ENCODE measurements around the gene RARG. TPM values are rescaled to one million over a fixed set of nuclear protein-coding genes. Genes with fewer than 3 reads are reported as not detected.
"Not testable (repeated sequence)": the region's sequence is repeated elsewhere in the genome, so short reads cannot be mapped to it uniquely, and the experiment has no call there.

RARG gene
- total RNA-seq, 1 donor from 2014 or later = 0.27 TPM

DNA sequence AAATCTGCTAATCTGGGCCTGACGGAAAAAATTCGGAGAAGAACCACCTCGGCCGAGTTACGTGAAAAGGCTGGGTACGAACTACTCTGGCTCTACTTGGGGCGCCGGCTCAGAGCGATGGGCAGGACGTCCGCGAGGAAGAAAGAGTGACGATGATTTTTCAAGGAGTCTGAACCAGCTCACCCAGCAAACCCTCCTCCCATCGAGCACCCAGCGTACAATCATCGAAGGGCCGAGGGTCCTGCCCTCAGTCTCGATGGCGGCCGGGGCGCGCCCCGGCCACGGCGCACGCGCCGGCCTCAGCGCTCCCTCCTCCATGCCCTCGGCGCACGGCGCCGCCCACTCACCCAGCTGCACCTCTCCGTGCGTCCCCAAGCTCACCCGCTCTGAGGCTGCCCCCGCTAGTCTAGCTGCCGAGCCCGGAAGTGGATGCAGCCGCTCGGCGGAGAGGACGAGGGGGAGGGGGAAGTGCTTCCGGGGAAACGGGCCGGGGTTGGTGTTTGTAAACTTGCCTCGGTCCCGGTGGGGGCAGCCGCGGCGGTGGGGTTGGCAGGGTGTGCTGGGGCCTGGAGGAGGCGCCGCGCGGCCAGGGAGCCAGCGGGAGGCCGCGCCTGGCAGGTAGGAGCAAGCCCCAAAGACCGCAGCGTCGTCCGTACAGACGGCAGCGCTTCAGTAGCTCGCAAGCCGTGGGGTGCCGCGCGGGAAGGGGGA, 51.6 kb downstream of the RARG start, which contains the start of the genes CSAD and ZNF740:
CSAD (minus strand) TSS at position 706 of the 711 bp plus-strand sequence. CDS start 7,455 bp downstream, outside the sequence.
ZNF740 (plus strand) TSS at position 503 of the 711 bp plus-strand sequence. CDS start 1,262 bp downstream, outside the sequence.
- Mint-ChIP-seq H3K36me3 (ENCODE audit: unreplicated experiment) (no peaks in the 10 kb centered on the region), H3K27me3 (ENCODE audit: unreplicated experiment) (peaks cover 10% of the 10 kb centered on the region)

GRCh38 chr12:53179687-53180219, 52.3 kb downstream of the RARG start:
- no peaks in the 10 kb centered on the region for H3K36me3 Mint-ChIP-seq (ENCODE audit: unreplicated experiment)
- H3K4me1 Mint-ChIP-seq (ENCODE audit: low read depth, unreplicated experiment) = peaks cover 19% of the 10 kb centered on the region
- H3K4me3 Mint-ChIP-seq (ENCODE audit: unreplicated experiment) = peak overlapping the region; percentile 93
- H3K27ac Mint-ChIP-seq (ENCODE audit: unreplicated experiment) = peak overlapping the region; percentile 96
- peaks cover 12% of the 10 kb centered on the region for H3K9me3 Mint-ChIP-seq (ENCODE audit: unreplicated experiment)
- peaks cover 12% of the 10 kb centered on the region for H3K27me3 Mint-ChIP-seq (ENCODE audit: unreplicated experiment)
- DNase-seq = peak; percentile 42
- TF ChIP-seq CTCF (IDR thresholded peaks at IDR 0.05; ENCODE audit: partially characterized antibody, unreplicated experiment) = no peak

More for the DNA sequence above, 51.6 kb downstream of the RARG start, which contains the start of the genes CSAD and ZNF740:
- DNase-seq = peak; percentile 97
- Mint-ChIP-seq H3K9me3 (ENCODE audit: unreplicated experiment) (peaks cover 12% of the 10 kb centered on the region), H3K4me3 (ENCODE audit: unreplicated experiment) (peak within 1 kb of the TSS; percentile 93), H3K27ac (ENCODE audit: unreplicated experiment) (peak within 1 kb of the TSS; percentile 96), H3K4me1 (ENCODE audit: low read depth, unreplicated experiment) (peaks cover 17% of the 10 kb centered on the region)
- no peak for TF ChIP-seq CTCF (IDR thresholded peaks at IDR 0.05; ENCODE audit: partially characterized antibody, unreplicated experiment)

GRCh38 chr12:53178803-53179202, 53.2 kb downstream of the RARG start:
- H3K36me3 Mint-ChIP-seq (ENCODE audit: unreplicated experiment); H3K4me3 Mint-ChIP-seq (ENCODE audit: unreplicated experiment); DNase-seq: not testable (repeated sequence)
- Mint-ChIP-seq H3K9me3 (ENCODE audit: unreplicated experiment) (peaks cover 12% of the 10 kb centered on the region), H3K27me3 (ENCODE audit: unreplicated experiment) (peaks cover 11% of the 10 kb centered on the region), H3K27ac (ENCODE audit: unreplicated experiment) (peak overlapping the region; percentile 12), H3K4me1 (ENCODE audit: low read depth, unreplicated experiment) (peaks cover 19% of the 10 kb centered on the region)

- H3K4me3 Mint-ChIP-seq (ENCODE audit: unreplicated experiment); H3K27me3 Mint-ChIP-seq (ENCODE audit: unreplicated experiment); H3K36me3 Mint-ChIP-seq (ENCODE audit: unreplicated experiment); DNase-seq; H3K27ac Mint-ChIP-seq (ENCODE audit: unreplicated experiment): not testable (repeated sequence)
- H3K4me1 Mint-ChIP-seq (ENCODE audit: low read depth, unreplicated experiment) = peaks cover 16% of the 10 kb centered on the region
- H3K9me3 Mint-ChIP-seq (ENCODE audit: unreplicated experiment) = peaks cover 12% of the 10 kb centered on the region
These were observed 54.6 kb downstream of the RARG start for GRCh38 chr12:53177447-53177846.

DNA sequence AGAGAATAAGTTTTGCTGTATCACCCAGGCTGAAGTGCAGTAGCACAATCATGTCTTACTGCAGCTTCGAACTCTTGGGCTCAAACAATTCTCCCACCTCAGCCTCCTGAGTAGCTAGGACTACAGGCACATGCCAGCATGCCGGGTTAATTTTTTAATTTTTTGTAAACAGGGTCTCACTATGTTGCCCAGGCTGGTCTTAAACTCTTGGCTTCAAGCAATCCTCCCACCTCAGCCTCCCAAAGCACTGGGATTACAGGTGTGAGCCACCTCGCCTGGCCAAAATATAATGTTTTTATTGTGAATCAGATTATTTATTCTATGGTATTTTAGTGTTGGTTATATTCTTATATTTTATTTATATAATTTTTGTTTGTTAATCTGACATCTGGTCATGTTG, 55.3 kb downstream of the RARG start:
- peaks cover 10% of the 10 kb centered on the region for H3K27me3 Mint-ChIP-seq (ENCODE audit: unreplicated experiment)
- H3K36me3 Mint-ChIP-seq (ENCODE audit: unreplicated experiment) = peaks cover 3% of the 10 kb centered on the region
- no peak for DNase-seq
- peaks cover 12% of the 10 kb centered on the region for H3K9me3 Mint-ChIP-seq (ENCODE audit: unreplicated experiment)
- H3K27ac Mint-ChIP-seq (ENCODE audit: unreplicated experiment) = no peak overlapping the region
- peaks cover 13% of the 10 kb centered on the region for H3K4me1 Mint-ChIP-seq (ENCODE audit: low read depth, unreplicated experiment)
- H3K4me3 Mint-ChIP-seq (ENCODE audit: unreplicated experiment) = no peak overlapping the region
- no peak for TF ChIP-seq CTCF (IDR thresholded peaks at IDR 0.05; ENCODE audit: partially characterized antibody, unreplicated experiment)

All from glutamatergic neuron (in vitro differentiated cells).